SJCRH30 (cell line): ENCODE measurements around the gene PDZK1IP1. TPM values are rescaled to one million over a fixed set of nuclear protein-coding genes. Genes with fewer than 3 reads are reported as not detected.
"Not testable (repeated sequence)": the region's sequence is repeated elsewhere in the genome, so short reads cannot be mapped to it uniquely, and the experiment has no call there.

Experiments
- DNase-seq, 2 experiments: peaks; one replicate each; pipeline ENCODE4 v3.0.0-alpha.2; 2015 to 2020
- H3K27ac ChIP-seq: fragments of 250-450 bp; sonication (Bioruptor Pico); 2 replicates; pipeline ENCODE4 v1.5.1; 2020; ENCODE audit warnings: mild to moderate bottlenecking, moderate library complexity
- H3K27me3 ChIP-seq: fragments of 250-450 bp; sonication (Bioruptor Pico); 2 replicates; pipeline ENCODE4 v1.5.1; 2020; ENCODE audit warnings: mild to moderate bottlenecking, moderate library complexity
- H3K36me3 ChIP-seq: fragments of 250-450 bp; sonication (Bioruptor Pico); 2 replicates; pipeline ENCODE4 v1.5.1; 2020; ENCODE audit warnings: mild to moderate bottlenecking, moderate library complexity
- H3K4me1 ChIP-seq: fragments of 250-450 bp; sonication (Bioruptor Pico); 2 replicates; pipeline ENCODE4 v1.5.1; 2020; ENCODE audit warnings: mild to moderate bottlenecking, moderate library complexity
- H3K4me3 ChIP-seq: fragments of 250-450 bp; sonication (Bioruptor Pico); 2 replicates; pipeline ENCODE4 v1.5.1; 2020; ENCODE audit warnings: mild to moderate bottlenecking, moderate library complexity
- H3K9me3 ChIP-seq: fragments of 250-450 bp; sonication (Bioruptor Pico); replicated peaks from 2 replicates; pipeline ENCODE4 v1.5.1; 2020; ENCODE audit warnings: mild to moderate bottlenecking, moderate library complexity
- total RNA-seq: library from RNA; depleted of rRNA; stranded (reverse); fragments of >200 nt; shearing (Covaris generic); gene quantifications from 2 replicates; pipeline ENCODE4 v1.2.3, GENCODE V29; 2014

PDZK1IP1 gene
- total RNA-seq, 1 experiment from 2014 or later, result not detected

GRCh38 chr1:47194311-47194710 lies 4.5 kb upstream of the PDZK1IP1 start:
- Histone ChIP-seq H3K27me3 (no peaks in the 10 kb centered on the region; the same call in 1 of the 2 replicates), H3K27ac (no peak overlapping the region), H3K36me3 (no peaks in the 10 kb centered on the region), H3K4me1 (peaks cover 24% of the 10 kb centered on the region), H3K9me3 (no peaks in the 10 kb centered on the region), H3K4me3 (no peak overlapping the region)
- DNase-seq, result no peak

DNA sequence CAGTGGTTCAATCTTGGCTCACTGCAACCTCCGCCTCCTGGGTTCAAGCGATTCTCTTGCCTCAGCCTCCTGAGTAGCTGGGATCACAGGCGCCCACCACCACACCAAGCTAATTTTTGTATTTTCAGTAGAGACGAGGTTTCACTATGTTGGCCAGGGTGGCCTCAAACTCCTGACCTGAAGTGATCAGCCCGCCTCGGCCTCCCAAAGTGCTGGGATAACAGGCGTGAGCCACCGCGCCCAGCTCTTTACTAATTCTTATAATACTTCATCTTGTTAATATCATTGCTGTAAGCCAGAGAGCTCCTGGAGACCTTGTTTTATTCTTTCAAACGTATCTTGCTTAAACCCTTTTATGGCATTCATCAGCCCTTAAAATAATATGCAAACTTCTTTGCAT lies 3.7 kb upstream of the PDZK1IP1 start:
- DNase-seq, H3K36me3 ChIP-seq, H3K27me3 ChIP-seq, H3K9me3 ChIP-seq, H3K4me3 ChIP-seq, H3K27ac ChIP-seq: not testable (repeated sequence)
- H3K4me1 ChIP-seq, result peaks cover 24% of the 10 kb centered on the region

- peaks cover 24% of the 10 kb centered on the region for H3K4me1 ChIP-seq
- DNase-seq, result peak; percentile 94 to 97
- H3K4me3 ChIP-seq, result no peak overlapping the region
- H3K9me3 ChIP-seq, result no peaks in the 10 kb centered on the region
- no peaks in the 10 kb centered on the region for H3K36me3 ChIP-seq
- H3K27me3 ChIP-seq, result no peaks in the 10 kb centered on the region; the same call in 1 of the 2 replicates
- H3K27ac ChIP-seq, result peak overlapping the region; percentile 32
These were observed 2.9 kb upstream of the PDZK1IP1 start for GRCh38 chr1:47192458-47193384.

DNA sequence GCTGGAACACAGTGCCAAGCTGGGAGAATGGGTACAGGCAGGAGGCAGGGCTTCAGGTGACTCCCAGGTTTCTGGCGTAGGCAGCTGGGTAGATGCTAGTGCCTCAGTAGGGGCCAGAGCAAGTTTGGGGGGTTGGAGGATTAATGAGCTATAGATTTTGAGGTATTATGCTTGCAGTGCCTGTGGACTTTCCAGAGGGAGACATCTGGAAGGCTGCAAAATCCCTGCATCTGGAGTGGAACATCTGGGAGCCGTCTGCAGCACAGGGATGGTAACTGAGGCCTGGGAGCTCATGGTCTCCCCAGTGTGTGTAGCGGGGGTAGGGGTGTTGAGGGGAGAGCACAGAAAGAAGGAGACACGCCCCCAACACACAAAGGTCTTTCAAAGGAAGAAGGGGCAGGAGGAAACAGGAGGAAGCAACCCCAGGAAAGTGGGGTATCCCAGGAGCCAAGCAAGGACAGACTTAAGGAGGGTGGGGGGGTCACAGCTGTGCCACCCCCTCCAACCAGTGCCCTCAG lies 2.2 kb upstream of the PDZK1IP1 start:
- Histone ChIP-seq H3K27ac (peak overlapping the region; percentile 32; the same call in 1 of the 2 replicates), H3K4me3 (no peak overlapping the region), H3K27me3 (no peaks in the 10 kb centered on the region; the same call in 1 of the 2 replicates), H3K36me3 (no peaks in the 10 kb centered on the region), H3K9me3 (no peaks in the 10 kb centered on the region), H3K4me1 (peaks cover 24% of the 10 kb centered on the region)
- no peak for DNase-seq

DNA sequence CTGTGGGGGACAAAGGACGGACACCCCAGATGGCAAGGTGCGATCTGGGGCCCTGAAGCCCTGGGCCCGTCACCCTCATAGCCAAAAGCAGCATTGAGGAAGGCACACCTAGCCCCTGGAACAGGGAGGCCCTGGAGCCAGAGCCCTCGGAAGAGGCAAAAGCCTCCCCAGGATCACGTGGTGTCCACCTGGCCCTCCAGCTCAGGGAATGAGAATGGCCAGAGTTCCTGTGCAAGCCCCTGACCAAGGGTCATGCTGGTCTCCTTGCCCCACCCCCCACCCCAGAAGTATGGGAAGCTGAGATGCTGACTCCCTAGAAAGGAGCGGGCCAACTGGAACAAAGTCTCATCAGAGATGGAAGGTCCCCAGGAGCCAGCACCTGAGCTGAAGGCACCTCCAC lies 1.0 kb upstream of the PDZK1IP1 start:
- Histone ChIP-seq H3K4me3 (no peak overlapping the region), H3K27ac (no peak overlapping the region), H3K9me3 (no peaks in the 10 kb centered on the region), H3K4me1 (peaks cover 24% of the 10 kb centered on the region), H3K27me3 (no peaks in the 10 kb centered on the region; the same call in 1 of the 2 replicates), H3K36me3 (no peaks in the 10 kb centered on the region)
- no peak for DNase-seq

GRCh38 chr1:47190509-47190855 lies 646 bp upstream of the PDZK1IP1 start:
- no peaks in the 10 kb centered on the region; the same call in 1 of the 2 replicates for H3K27me3 ChIP-seq
- peaks cover 24% of the 10 kb centered on the region for H3K4me1 ChIP-seq
- no peak overlapping the region for H3K27ac ChIP-seq
- no peaks in the 10 kb centered on the region for H3K9me3 ChIP-seq
- H3K36me3 ChIP-seq, result no peaks in the 10 kb centered on the region
- no peak for DNase-seq
- H3K4me3 ChIP-seq, result no peak overlapping the region

DNA sequence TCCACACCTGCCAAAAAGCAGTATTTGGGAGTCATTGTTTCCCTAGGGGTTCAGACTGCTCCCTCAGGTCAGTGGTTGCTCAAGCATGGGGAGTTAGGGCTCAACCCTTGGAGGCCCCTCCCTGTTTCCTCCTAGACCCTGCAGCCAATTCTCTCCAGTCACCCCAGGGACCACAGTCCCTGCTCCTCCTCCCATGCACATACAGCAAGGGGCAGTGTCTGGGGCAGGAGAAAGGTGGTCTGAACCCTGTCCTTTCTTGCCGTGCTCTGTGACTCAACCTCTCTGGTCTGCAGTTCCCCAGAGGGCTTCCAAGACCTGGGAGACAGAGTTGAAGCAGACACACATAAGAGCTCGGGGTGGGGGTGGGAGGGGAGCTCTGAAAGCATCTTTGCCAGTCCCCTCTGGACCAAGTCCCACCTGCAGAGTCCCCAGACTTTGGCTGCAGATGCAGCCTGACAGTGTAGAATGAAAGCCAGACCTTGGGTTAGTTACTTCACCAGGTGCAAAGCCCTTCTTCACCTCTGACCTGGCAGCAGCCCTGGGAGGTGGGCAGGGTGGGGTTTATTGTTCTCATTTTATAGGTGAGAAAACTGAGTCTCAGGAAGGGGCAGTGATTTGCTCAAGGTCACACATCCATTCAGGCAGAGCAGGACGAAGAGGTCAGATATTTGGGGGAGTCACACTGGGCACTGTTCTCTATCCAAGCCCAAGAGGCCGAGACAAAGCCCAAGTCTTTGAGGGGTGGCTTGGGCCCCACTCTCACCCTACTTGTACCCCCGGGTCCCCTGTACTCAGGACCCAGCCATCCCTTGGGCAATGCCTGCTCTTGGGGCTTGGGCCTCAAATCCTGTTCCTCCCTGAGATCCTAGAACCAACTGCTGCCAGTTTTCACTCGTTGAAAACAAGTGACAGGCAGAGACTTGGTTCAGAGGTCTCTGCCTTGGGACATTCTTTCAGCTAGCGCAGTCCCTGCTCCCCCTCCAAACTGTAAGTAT lies 748 bp downstream of the PDZK1IP1 start:
- Histone ChIP-seq H3K27me3 (no peaks in the 10 kb centered on the region; the same call in 1 of the 2 replicates), H3K4me1 (peaks cover 24% of the 10 kb centered on the region), H3K36me3 (no peaks in the 10 kb centered on the region), H3K4me3 (no peak overlapping the region), H3K27ac (no peak overlapping the region), H3K9me3 (no peaks in the 10 kb centered on the region)
- no peak for DNase-seq

- no peaks in the 10 kb centered on the region for H3K36me3 ChIP-seq
- H3K4me1 ChIP-seq, result peaks cover 24% of the 10 kb centered on the region
- no peak overlapping the region for H3K27ac ChIP-seq
- H3K9me3 ChIP-seq, result no peaks in the 10 kb centered on the region
- H3K4me3 ChIP-seq, result no peak overlapping the region
- H3K27me3 ChIP-seq, result peaks cover 4% of the 10 kb centered on the region; the same call in 1 of the 2 replicates
- no peak for DNase-seq
These were observed 1.9 kb downstream of the PDZK1IP1 start for GRCh38 chr1:47187926-47188250.

- no peak for DNase-seq
- Histone ChIP-seq H3K36me3 (no peaks in the 10 kb centered on the region), H3K9me3 (no peaks in the 10 kb centered on the region), H3K27me3 (peaks cover 4% of the 10 kb centered on the region; the same call in 1 of the 2 replicates), H3K27ac (no peak overlapping the region), H3K4me1 (peaks cover 21% of the 10 kb centered on the region), H3K4me3 (no peak overlapping the region)
These were observed 2.5 kb downstream of the PDZK1IP1 start for GRCh38 chr1:47187231-47187925.

DNA sequence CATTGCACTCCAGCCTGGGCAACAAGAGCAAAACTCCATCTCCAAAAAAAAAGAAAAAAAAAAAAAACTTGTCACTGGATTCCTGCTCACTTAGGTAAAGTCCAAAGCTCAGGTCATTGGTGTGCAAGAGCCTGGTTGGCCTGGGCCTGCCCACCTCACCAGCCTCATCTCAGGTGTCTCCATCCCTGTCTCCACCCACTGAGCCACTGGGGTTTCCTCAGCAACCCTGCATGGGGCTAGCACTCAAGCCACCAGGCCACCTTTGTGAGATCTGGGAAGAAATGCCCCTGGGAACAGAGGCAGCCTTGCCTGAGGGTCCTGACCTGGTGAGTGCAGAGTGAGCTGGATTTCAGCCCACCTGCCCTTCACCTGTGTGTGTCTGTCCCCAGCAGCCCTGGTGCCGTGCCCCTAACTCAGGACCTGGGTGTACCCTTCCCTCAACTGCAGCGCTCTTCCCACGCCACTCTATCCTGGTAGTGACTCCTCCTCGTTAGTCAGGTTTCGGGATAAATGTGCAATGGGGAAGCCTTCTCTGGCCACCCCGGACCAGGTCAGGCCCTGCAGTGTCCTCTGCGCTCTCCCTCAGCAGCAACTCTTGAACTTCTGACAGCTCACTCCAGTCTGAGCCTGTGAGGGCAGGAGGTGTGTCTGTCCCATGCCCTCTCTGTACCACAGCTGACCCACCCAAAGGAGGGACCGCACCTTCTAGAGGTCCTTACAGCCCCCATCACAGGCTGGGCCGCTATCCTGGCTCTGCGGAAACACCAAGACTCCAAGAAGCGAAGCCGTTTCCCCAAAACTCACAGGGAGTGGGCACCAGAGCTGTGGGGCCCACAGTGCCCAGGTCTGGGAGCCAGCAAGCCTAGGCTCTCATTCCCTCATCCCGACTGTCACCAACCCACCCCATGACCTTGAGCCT lies 3.3 kb downstream of the PDZK1IP1 start:
- Histone ChIP-seq H3K36me3 (no peaks in the 10 kb centered on the region), H3K9me3 (no peaks in the 10 kb centered on the region), H3K27me3 (peaks cover 4% of the 10 kb centered on the region; the same call in 1 of the 2 replicates), H3K4me3 (no peak overlapping the region), H3K4me1 (peaks cover 13% of the 10 kb centered on the region; the same call in 1 of the 2 replicates), H3K27ac (no peak overlapping the region)
- no peak for DNase-seq

DNA sequence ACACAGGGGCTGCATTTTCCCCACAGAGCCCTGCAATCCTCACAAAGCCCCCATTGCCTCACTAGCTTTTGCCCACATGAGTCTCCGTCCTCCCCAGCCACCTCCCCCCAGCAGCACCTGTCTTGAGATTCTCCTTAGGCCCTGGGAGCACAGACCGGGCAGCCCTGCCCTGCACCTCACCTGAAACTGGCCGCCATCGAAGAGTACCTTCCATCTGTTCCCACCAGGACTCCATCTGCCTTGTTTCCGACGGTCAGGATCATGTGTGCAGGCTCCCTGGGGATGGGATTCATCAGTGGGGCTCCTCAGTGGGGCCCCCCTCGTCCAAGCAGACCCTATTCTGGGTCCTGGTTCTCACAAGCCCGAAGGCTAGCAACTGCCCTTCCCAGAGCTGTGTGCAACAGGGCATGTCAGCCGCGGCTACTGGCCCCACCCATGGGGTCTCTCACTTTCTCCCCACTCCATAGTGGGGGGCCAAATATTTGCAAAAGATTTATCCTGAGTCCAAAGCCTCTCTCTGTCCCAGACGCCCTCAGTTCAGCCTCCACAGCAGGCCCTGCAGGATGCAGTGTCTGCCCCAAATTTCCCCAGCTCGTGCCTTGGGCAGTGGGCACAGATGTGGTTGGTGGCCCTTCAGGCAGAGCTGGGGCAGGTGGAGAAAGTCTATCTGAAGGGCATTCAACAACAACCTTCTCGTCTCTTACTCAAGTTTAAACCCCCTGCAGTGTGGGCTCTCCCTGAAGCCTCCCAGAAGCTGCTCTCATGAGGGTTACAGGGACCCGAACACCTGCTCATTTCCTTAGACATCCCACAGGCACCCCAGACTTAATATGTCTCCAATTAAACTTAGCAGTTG lies 4.8 kb downstream of the PDZK1IP1 start:
- no peak for DNase-seq

GRCh38 chr1:47184090-47184821 lies 5.6 kb downstream of the PDZK1IP1 start:
- no peak for DNase-seq
- H3K4me1 ChIP-seq, result 0 out of 2 replicates have a peak, but pooled peaks cover 2% of the 10 kb centered on the region
- H3K9me3 ChIP-seq, result no peaks in the 10 kb centered on the region
- no peak overlapping the region for H3K27ac ChIP-seq
- H3K36me3 ChIP-seq, result no peaks in the 10 kb centered on the region
- H3K4me3 ChIP-seq, result no peak overlapping the region
- peaks cover 4% of the 10 kb centered on the region; the same call in 1 of the 2 replicates for H3K27me3 ChIP-seq

More for the DNA sequence above, 4.8 kb downstream of the PDZK1IP1 start:
- Histone ChIP-seq H3K4me1 (peaks cover 7% of the 10 kb centered on the region; the same call in 1 of the 2 replicates), H3K4me3 (no peak overlapping the region), H3K27me3 (peaks cover 4% of the 10 kb centered on the region; the same call in 1 of the 2 replicates), H3K36me3 (no peaks in the 10 kb centered on the region), H3K27ac (no peak overlapping the region), H3K9me3 (no peaks in the 10 kb centered on the region)
